GM19452 (cell line): ENCODE measurements around the gene HOMER1.

Experiments
- ATAC-seq: cut with Tn5 transposase; IDR thresholded peaks from one replicate; pipeline ENCODE4 v1.9.1; 2021; ENCODE audit not compliant: unreplicated experiment

HOMER1 gene

GRCh38 chr5:79513704-79514390 is at the start of gene HOMER1:
TSS of gene HOMER1 (minus strand) at chr5:79514134. CDS start at chr5:79512774, 1,360 bp downstream.
- ATAC-seq, result peak; percentile 51

- no peak for ATAC-seq
These were observed 49.3 kb upstream of the HOMER1 start for GRCh38 chr5:79563247-79563590.

GRCh38 chr5:79562351-79563246 is 48.7 kb upstream of the HOMER1 start:
- no peak for ATAC-seq

- ATAC-seq, result peak; percentile 59
These were observed 47.6 kb upstream of the HOMER1 start for GRCh38 chr5:79561525-79561893.

GRCh38 chr5:79560771-79561524 is 47.0 kb upstream of the HOMER1 start:
- ATAC-seq, result peak; percentile 89

- ATAC-seq, result no peak
These were observed 41.5 kb upstream of the HOMER1 start for GRCh38 chr5:79555418-79555817.

GRCh38 chr5:79552984-79553383 is 39.0 kb upstream of the HOMER1 start:
- ATAC-seq, result no peak

GRCh38 chr5:79547982-79548381 is 34.0 kb upstream of the HOMER1 start:
- no peak for ATAC-seq

- ATAC-seq, result no peak
These were observed 33.5 kb upstream of the HOMER1 start for GRCh38 chr5:79547429-79547822.

- no peak for ATAC-seq
These were observed 33.0 kb upstream of the HOMER1 start for GRCh38 chr5:79546782-79547428.

- no peak for ATAC-seq
These were observed 30.2 kb upstream of the HOMER1 start for GRCh38 chr5:79544131-79544530.

- no peak for ATAC-seq
These were observed 27.0 kb upstream of the HOMER1 start for GRCh38 chr5:79540939-79541338.

- ATAC-seq, result no peak
These were observed 22.4 kb upstream of the HOMER1 start for GRCh38 chr5:79536193-79536906.

GRCh38 chr5:79535477-79536192 is 21.7 kb upstream of the HOMER1 start:
- ATAC-seq, result no peak

GRCh38 chr5:79529110-79529509 is 15.2 kb upstream of the HOMER1 start:
- ATAC-seq, result no peak

GRCh38 chr5:79527431-79527830 is 13.5 kb upstream of the HOMER1 start:
- no peak for ATAC-seq

GRCh38 chr5:79526928-79527327 is 13.0 kb upstream of the HOMER1 start:
- ATAC-seq, result no peak

- no peak for ATAC-seq
These were observed 12.6 kb upstream of the HOMER1 start for GRCh38 chr5:79526493-79526892.

GRCh38 chr5:79521156-79521555 is 7.2 kb upstream of the HOMER1 start:
- ATAC-seq, result no peak

GRCh38 chr5:79518718-79519117 is 4.8 kb upstream of the HOMER1 start:
- no peak for ATAC-seq
